Urinary bladder (tissue), 4 donors: Measurements from ENCODE around the gene SCEL. TPM values are rescaled to one million over a fixed set of nuclear protein-coding genes. Genes with fewer than 3 reads are reported as not detected.
"Not testable (repeated sequence)": the region's sequence is repeated elsewhere in the genome, so short reads cannot be mapped to it uniquely, and the experiment has no call there.

Experiments used
- DNase-seq: peaks from one replicate; pipeline ENCODE4 v3.0.0-alpha.2; 2015; ENCODE audit errors: extremely low spot score
- H3K27ac ChIP-seq: one replicate; pipeline ENCODE4 v1.5.1; 2013; ENCODE audit warnings: low read depth, mild to moderate bottlenecking, moderate library complexity
- H3K36me3 ChIP-seq: one replicate; pipeline ENCODE4 v1.6.1; 2013; ENCODE audit warnings: mild to moderate bottlenecking, moderate library complexity; ENCODE audit not compliant: insufficient read depth
- H3K4me1 ChIP-seq: one replicate; pipeline ENCODE4 v1.6.1; 2013; ENCODE audit warnings: mild to moderate bottlenecking, moderate library complexity; ENCODE audit not compliant: insufficient read depth
- H3K4me3 ChIP-seq: one replicate; pipeline ENCODE4 v1.5.1; 2013; ENCODE audit warnings: low read depth, low read length
- WGBS: extraction: QIAGEN DNeasy Blood & Tissue Kit; methylation state at CpG from one replicate; pipeline ENCODE4 v1.1.7; 2013; 5-methylcytosine and 5-hydroxymethylcytosine counted together
- polyA plus RNA-seq: library from polyadenylated mRNA; stranded (reverse); fragments of 200-250 nt; gene quantifications from one replicate; pipeline ENCODE4 v1.2.3, GENCODE V29; 2013
- total RNA-seq: library from RNA; depleted of rRNA; stranded (reverse); fragments of >200 nt; gene quantifications from one replicate; pipeline ENCODE4 v1.2.3, GENCODE V29; 2014
- donor health status: healthy with polysubstance abuse.
- donor health status: healthy.

Gene SCEL
- total and polyA plus RNA-seq, 2 donors, result 0.69 TPM; not detected in 1

GRCh38 chr13:77511552-77511951 lies 24.0 kb upstream of the SCEL start:
- no peak overlapping the region for H3K4me3 ChIP-seq
- H3K36me3 ChIP-seq, result no peaks in the 10 kb centered on the region
- 85% methylated on average over 5 of the region's 5 CpGs for WGBS
- no peaks in the 10 kb centered on the region for H3K4me1 ChIP-seq
- no peak overlapping the region for H3K27ac ChIP-seq
- DNase-seq, result no peak

GRCh38 chr13:77513719-77514335 lies 21.7 kb upstream of the SCEL start:
- Histone ChIP-seq H3K27ac (no peak overlapping the region), H3K4me1 (no peaks in the 10 kb centered on the region), H3K36me3 (no peaks in the 10 kb centered on the region), H3K4me3 (no peak overlapping the region)
- WGBS, result 87% methylated on average over 2 of the region's 2 CpGs
- no peak for DNase-seq

- WGBS, result 84% methylated on average over 1 of the region's 1 CpG
These were observed 21.2 kb upstream of the SCEL start for GRCh38 chr13:77514336-77514726.

GRCh38 chr13:77515785-77516184 lies 19.7 kb upstream of the SCEL start:
- H3K4me3 ChIP-seq, result no peak overlapping the region
- 90% methylated on average over 2 of the region's 2 CpGs for WGBS

More at GRCh38 chr13:77514336-77514726, 21.2 kb upstream of the SCEL start:
- DNase-seq, result no peak
- Histone ChIP-seq H3K4me3 (no peak overlapping the region), H3K27ac (no peak overlapping the region), H3K36me3 (no peaks in the 10 kb centered on the region), H3K4me1 (no peaks in the 10 kb centered on the region)

GRCh38 chr13:77516342-77516789 lies 19.1 kb upstream of the SCEL start:
- Histone ChIP-seq H3K4me3 (no peak overlapping the region), H3K36me3 (no peaks in the 10 kb centered on the region), H3K4me1 (no peaks in the 10 kb centered on the region), H3K27ac (no peak overlapping the region)
- WGBS, result 75% methylated on average over 4 of the region's 4 CpGs
- no peak for DNase-seq

More at GRCh38 chr13:77515785-77516184, 19.7 kb upstream of the SCEL start:
- H3K4me1 ChIP-seq, result no peaks in the 10 kb centered on the region
- no peaks in the 10 kb centered on the region for H3K36me3 ChIP-seq
- no peak overlapping the region for H3K27ac ChIP-seq
- DNase-seq, result no peak

- H3K4me3 ChIP-seq, result no peak overlapping the region
- H3K27ac ChIP-seq, result no peak overlapping the region
- no peaks in the 10 kb centered on the region for H3K36me3 ChIP-seq
- no peak for DNase-seq
- peaks cover 1% of the 10 kb centered on the region for H3K4me1 ChIP-seq
These were observed 17.2 kb upstream of the SCEL start for GRCh38 chr13:77518266-77518665.

GRCh38 chr13:77519396-77519795 lies 16.1 kb upstream of the SCEL start:
- whole genome bisulfite sequencing, result 98% methylated on average over 1 of the region's 1 CpG
- not testable (repeated sequence) for H3K4me1 ChIP-seq, H3K4me3 ChIP-seq, H3K27ac ChIP-seq, H3K36me3 ChIP-seq, DNase-seq

GRCh38 chr13:77519808-77520207 lies 15.7 kb upstream of the SCEL start:
- H3K4me3 ChIP-seq, result no peak overlapping the region
- no peak for DNase-seq
- WGBS, result 80% methylated on average over 4 of the region's 4 CpGs
- no peaks in the 10 kb centered on the region for H3K36me3 ChIP-seq
- H3K27ac ChIP-seq, result no peak overlapping the region
- H3K4me1 ChIP-seq, result peaks cover 1% of the 10 kb centered on the region

GRCh38 chr13:77521194-77521593 lies 14.3 kb upstream of the SCEL start:
- DNase-seq, result no peak
- H3K4me1 ChIP-seq, result peaks cover 1% of the 10 kb centered on the region
- H3K27ac ChIP-seq, result no peak overlapping the region
- no peaks in the 10 kb centered on the region for H3K36me3 ChIP-seq
- 74% methylated on average over 2 of the region's 2 CpGs for WGBS
- no peak overlapping the region for H3K4me3 ChIP-seq

- peaks cover 1% of the 10 kb centered on the region for H3K4me1 ChIP-seq
- no peak overlapping the region for H3K27ac ChIP-seq
- no peaks in the 10 kb centered on the region for H3K36me3 ChIP-seq
- H3K4me3 ChIP-seq, result no peak overlapping the region
- 51% methylated on average over 3 of the region's 3 CpGs for WGBS
- no peak for DNase-seq
These were observed 13.7 kb upstream of the SCEL start for GRCh38 chr13:77521595-77522367.

GRCh38 chr13:77522444-77522843 lies 13.1 kb upstream of the SCEL start:
- Histone ChIP-seq H3K27ac (no peak overlapping the region), H3K4me1 (peaks cover 1% of the 10 kb centered on the region), H3K36me3 (no peaks in the 10 kb centered on the region), H3K4me3 (no peak overlapping the region)
- no peak for DNase-seq
- WGBS, result 92% methylated on average over 3 of the region's 3 CpGs

GRCh38 chr13:77523386-77523785 lies 12.1 kb upstream of the SCEL start:
- WGBS, result 94% methylated on average over 4 of the region's 4 CpGs
- H3K4me1 ChIP-seq, result peaks cover 1% of the 10 kb centered on the region
- DNase-seq, result no peak
- no peaks in the 10 kb centered on the region for H3K36me3 ChIP-seq
- H3K4me3 ChIP-seq, result no peak overlapping the region
- no peak overlapping the region for H3K27ac ChIP-seq

GRCh38 chr13:77523834-77524728 lies 11.4 kb upstream of the SCEL start:
- DNase-seq, result no peak
- no peaks in the 10 kb centered on the region for H3K36me3 ChIP-seq
- H3K4me3 ChIP-seq, result no peak overlapping the region
- no peak overlapping the region for H3K27ac ChIP-seq
- 88% methylated on average over 3 of the region's 3 CpGs for WGBS
- H3K4me1 ChIP-seq, result peaks cover 1% of the 10 kb centered on the region
